NCI-H345 treated with DMSO at 0.1 percent for 48 hours (cell line): ENCODE data around the gene TRIM72.
"Not testable (repeated sequence)": the region's sequence is repeated elsewhere in the genome, so short reads cannot be mapped to it uniquely, and the experiment has no call there.

Source experiments
- DNase-seq: peaks from one replicate; lab custom pipeline; 2025; ENCODE audit not compliant: unreplicated experiment; lab: John Stamatoyannopoulos, UW

TRIM72 gene

GRCh38 chr16:31213877-31214707, at the start of gene TRIM72:
Gene TRIM72, plus strand, starts transcription at chr16:31214119. Its CDS starts 620 bp downstream, at chr16:31214739.
- no peak for DNase-seq

- no peak for DNase-seq
These were observed 46.6 kb upstream of the TRIM72 start for GRCh38 chr16:31167315-31167714.

DNA sequence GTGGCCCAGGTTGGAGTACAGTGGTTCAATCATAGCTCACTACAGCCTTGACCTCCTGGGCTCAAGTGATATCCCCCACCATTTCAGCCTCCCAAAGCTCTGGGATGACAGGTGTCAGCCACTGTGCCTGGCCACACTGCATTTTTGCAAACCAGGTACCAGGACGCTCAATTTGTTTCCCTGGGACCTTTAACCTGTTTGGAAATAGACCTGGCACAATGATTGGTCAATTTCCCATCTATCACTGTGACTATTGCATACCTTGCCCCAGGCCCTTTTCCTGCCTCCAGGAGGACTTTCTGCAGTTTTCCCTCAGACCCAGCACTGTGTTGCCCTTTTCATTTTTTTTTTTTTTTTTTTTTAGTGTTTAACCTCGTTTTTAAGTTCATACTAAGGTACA, 45.1 kb upstream of the TRIM72 start:
- no peak for DNase-seq

- not testable (repeated sequence) for DNase-seq
These were observed 43.9 kb upstream of the TRIM72 start for GRCh38 chr16:31170048-31170447.

DNA sequence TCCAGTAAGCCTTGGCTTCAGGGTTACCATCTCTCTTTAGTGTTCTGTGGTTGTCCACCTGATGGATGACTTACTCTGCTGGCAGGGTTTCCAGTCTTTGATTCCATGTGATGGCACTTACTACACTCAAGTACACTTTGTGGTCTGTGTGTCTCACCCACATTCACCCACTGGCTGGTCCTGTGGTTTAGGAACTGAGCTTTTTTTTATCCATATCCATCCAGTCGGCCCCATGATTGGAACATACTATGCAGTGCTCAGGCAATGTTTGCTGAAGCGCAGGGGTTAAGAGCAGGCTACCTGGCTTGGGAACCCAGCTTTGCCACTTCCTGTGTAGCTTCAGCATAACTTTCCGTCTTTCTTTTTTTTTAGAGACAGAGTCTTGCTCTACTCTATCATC, 36.8 kb upstream of the TRIM72 start:
- no peak for DNase-seq

GRCh38 chr16:31179219-31179746, 34.6 kb upstream of the TRIM72 start:
- no peak for DNase-seq

- peak; percentile 94 for DNase-seq
These were observed 34.0 kb upstream of the TRIM72 start, which contains the start of gene FUS for GRCh38 chr16:31179747-31180459. Gene FUS, plus strand, starts transcription at chr16:31180139. Its CDS starts 76 bp downstream, at chr16:31180215.

- DNase-seq, result no peak
These were observed 32.7 kb upstream of the TRIM72 start for GRCh38 chr16:31181102-31181830.

DNA sequence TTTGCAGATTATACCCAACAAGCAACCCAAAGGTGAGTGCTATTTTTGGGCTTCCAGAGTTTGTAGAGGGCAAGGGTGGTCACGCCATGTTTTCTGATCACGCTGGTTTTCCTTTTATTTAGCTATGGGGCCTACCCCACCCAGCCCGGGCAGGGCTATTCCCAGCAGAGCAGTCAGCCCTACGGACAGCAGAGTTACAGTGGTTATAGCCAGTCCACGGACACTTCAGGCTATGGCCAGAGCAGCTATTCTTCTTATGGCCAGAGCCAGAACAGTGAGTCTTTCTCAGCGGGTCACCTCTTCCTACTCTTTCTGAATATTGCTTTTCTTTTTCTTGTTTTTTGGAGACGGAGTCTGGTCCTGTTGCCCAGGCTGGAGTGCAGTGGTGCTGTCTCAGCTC, 31.5 kb upstream of the TRIM72 start:
- no peak for DNase-seq

DNA sequence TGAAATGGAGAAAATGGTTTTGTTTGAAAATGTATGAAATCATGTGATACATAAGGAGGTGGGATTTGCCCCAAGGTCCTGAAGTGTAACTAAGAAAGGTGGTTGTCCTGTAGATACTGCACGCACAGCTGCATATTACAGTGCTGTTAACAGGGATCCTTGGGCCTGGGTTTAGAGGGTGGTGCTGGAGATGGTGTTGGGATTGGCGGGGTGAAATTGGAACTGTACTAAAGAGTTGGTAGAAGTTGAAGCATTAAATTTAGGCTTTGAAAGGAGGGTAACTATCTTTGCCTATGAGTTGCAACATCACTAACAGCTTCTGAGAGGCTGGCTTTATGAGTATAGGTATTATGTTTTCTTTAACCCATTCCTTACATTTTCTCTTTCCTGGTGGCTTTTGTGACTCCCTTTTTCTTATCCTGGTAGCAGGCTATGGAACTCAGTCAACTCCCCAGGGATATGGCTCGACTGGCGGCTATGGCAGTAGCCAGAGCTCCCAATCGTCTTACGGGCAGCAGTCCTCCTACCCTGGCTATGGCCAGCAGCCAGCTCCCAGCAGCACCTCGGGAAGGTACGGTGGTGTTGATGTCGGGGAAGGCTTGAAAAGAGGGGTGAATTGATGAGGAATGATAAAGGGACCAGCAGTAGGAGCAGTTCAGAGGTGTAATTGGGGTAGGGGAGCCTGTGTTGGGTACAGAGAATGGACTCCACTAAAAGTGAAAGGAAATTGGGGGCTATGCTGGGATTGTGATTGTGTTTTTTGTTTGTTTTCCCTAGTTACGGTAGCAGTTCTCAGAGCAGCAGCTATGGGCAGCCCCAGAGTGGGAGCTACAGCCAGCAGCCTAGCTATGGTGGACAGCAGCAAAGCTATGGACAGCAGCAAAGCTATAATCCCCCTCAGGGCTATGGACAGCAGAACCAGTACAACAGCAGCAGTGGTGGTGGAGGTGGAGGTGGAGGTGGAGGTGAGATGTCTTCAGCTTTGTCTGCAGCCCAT, 30.2 kb upstream of the TRIM72 start:
- DNase-seq, result no peak

- no peak for DNase-seq
These were observed 29.0 kb upstream of the TRIM72 start for GRCh38 chr16:31184888-31185287.

DNA sequence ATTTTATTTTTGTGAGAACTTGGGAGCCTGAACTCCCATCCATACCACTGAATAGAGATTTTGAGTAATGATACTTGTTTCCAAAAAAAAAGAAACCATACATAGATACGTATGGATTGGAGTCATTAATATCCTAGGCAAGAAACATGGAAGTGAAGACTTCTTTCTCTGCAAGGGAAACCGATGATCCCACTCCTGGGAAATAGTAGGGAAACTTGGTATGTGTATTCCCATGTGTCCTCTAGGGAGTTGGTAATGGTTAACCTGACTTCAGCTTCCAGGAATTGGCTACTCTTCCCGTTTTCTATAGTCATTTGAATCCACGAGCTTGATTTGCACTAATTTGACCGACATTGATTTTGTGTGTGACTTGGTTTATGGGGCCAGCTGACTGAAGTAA, 28.6 kb upstream of the TRIM72 start:
- no peak for DNase-seq

GRCh38 chr16:31186176-31186575, 27.7 kb upstream of the TRIM72 start:
- no peak for DNase-seq

- no peak for DNase-seq
These were observed 26.8 kb upstream of the TRIM72 start for GRCh38 chr16:31186930-31187807.

GRCh38 chr16:31187808-31188189, 26.1 kb upstream of the TRIM72 start:
- DNase-seq, result no peak

GRCh38 chr16:31188450-31189411, 25.2 kb upstream of the TRIM72 start:
- no peak for DNase-seq

GRCh38 chr16:31189412-31189778, 24.5 kb upstream of the TRIM72 start:
- no peak for DNase-seq

DNA sequence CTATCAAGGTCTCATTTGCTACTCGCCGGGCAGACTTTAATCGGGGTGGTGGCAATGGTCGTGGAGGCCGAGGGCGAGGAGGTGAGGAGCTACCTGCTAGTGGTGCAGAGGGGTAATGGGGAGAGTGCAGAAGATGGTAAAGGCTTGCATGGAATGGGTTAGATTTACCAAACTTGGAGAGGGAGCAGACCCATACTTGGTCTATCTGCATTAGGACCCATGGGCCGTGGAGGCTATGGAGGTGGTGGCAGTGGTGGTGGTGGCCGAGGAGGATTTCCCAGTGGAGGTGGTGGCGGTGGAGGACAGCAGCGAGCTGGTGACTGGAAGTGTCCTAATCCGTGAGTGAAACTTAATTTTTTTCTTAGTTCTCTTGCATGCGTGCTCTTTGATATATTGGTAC, 23.9 kb upstream of the TRIM72 start:
- no peak for DNase-seq
